Measurements from ENCODE around the gene UBR7. TPM values are rescaled to one million over a fixed set of nuclear protein-coding genes. Genes with fewer than 3 reads are reported as not detected.

Gene UBR7
- total RNA-seq, 1 experiment from 2014 or later = 19.9 TPM

- H3K36me3 ChIP-seq (ENCODE audit: control insufficient read depth, insufficient read depth, low read length) = peaks cover 5% of the 10 kb centered on the region
- no peaks in the 10 kb centered on the region for H3K9me3 ChIP-seq (ENCODE audit: control insufficient read depth, insufficient read depth, low read depth, low read length)
- intact Hi-C loops (cut with micrococcal nuclease; ENCODE audit: unreplicated experiment) (no loop called here), in situ Hi-C loops (cut with HindIII; ENCODE audit: low pct_unique_long_range_greater_than_20kb, low sequenced_read_pairs) (no loop called here)
- DNase-seq (ENCODE audit: low read depth, low spot score) = no peak
- BruUV-seq (replicated peaks) = no TSS peak
- CTCF ChIA-PET = no interaction called here
- H3K4me3 ChIP-seq (ENCODE audit: low read depth in 2 of 2, low read length in 2 of 2) = no peak overlapping the region
- H3K4me1 ChIP-seq (ENCODE audit: control insufficient read depth, insufficient read depth, low read length) = no peaks in the 10 kb centered on the region
- no peak overlapping the region for H3K27ac ChIP-seq (ENCODE audit: low read length)
- H3K27me3 ChIP-seq (ENCODE audit: control insufficient read depth, insufficient read depth, low read length) = no peaks in the 10 kb centered on the region
- no peak for TF ChIP-seq SIN3A (IDR thresholded peaks at IDR 0.05; ENCODE audit: borderline replicate concordance, insufficient read depth, low read depth, low read length)
- TF ChIP-seq, protein P1, sequence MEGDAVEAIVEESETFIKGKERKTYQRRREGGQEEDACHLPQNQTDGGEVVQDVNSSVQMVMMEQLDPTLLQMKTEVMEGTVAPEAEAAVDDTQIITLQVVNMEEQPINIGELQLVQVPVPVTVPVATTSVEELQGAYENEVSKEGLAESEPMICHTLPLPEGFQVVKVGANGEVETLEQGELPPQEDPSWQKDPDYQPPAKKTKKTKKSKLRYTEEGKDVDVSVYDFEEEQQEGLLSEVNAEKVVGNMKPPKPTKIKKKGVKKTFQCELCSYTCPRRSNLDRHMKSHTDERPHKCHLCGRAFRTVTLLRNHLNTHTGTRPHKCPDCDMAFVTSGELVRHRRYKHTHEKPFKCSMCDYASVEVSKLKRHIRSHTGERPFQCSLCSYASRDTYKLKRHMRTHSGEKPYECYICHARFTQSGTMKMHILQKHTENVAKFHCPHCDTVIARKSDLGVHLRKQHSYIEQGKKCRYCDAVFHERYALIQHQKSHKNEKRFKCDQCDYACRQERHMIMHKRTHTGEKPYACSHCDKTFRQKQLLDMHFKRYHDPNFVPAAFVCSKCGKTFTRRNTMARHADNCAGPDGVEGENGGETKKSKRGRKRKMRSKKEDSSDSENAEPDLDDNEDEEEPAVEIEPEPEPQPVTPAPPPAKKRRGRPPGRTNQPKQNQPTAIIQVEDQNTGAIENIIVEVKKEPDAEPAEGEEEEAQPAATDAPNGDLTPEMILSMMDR (IDR thresholded peaks at IDR 0.05) = no peak
- TF ChIP-seq, protein P2, sequence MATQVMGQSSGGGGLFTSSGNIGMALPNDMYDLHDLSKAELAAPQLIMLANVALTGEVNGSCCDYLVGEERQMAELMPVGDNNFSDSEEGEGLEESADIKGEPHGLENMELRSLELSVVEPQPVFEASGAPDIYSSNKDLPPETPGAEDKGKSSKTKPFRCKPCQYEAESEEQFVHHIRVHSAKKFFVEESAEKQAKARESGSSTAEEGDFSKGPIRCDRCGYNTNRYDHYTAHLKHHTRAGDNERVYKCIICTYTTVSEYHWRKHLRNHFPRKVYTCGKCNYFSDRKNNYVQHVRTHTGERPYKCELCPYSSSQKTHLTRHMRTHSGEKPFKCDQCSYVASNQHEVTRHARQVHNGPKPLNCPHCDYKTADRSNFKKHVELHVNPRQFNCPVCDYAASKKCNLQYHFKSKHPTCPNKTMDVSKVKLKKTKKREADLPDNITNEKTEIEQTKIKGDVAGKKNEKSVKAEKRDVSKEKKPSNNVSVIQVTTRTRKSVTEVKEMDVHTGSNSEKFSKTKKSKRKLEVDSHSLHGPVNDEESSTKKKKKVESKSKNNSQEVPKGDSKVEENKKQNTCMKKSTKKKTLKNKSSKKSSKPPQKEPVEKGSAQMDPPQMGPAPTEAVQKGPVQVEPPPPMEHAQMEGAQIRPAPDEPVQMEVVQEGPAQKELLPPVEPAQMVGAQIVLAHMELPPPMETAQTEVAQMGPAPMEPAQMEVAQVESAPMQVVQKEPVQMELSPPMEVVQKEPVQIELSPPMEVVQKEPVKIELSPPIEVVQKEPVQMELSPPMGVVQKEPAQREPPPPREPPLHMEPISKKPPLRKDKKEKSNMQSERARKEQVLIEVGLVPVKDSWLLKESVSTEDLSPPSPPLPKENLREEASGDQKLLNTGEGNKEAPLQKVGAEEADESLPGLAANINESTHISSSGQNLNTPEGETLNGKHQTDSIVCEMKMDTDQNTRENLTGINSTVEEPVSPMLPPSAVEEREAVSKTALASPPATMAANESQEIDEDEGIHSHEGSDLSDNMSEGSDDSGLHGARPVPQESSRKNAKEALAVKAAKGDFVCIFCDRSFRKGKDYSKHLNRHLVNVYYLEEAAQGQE (IDR thresholded peaks at IDR 0.05; ENCODE audit: insufficient read depth in 1 of 2, low read depth in 2 of 2, low read length in 1 of 2) = no peak
- no peak for TF ChIP-seq POLR2AphosphoS5 (IDR thresholded peaks at IDR 0.05; ENCODE audit: low read depth, low read length)
- TF ChIP-seq TCF7L2 (IDR thresholded peaks at IDR 0.05; ENCODE audit: low read depth, low read length) = no peak
- no peak for ATAC-seq
- POLR2A ChIA-PET = no interaction called here
Observed at GRCh38 chr14:93220509-93220908, 13.5 kb downstream of the UBR7 start.

GRCh38 chr14:93223565-93223964 is 16.5 kb downstream of the UBR7 start:
- intact Hi-C loops (cut with micrococcal nuclease; ENCODE audit: unreplicated experiment) = no loop called here
- DNase-seq (ENCODE audit: low read depth, low spot score) (no peak), ATAC-seq (no peak)
- H3K9me3 ChIP-seq (ENCODE audit: control insufficient read depth, insufficient read depth, low read depth, low read length) = no peaks in the 10 kb centered on the region
- POLR2A ChIA-PET = no interaction called here
- CTCF ChIA-PET = interaction anchor here (1.2 kb wide), 1 partner anchor 16 kb away, joined by 8 read pairs; no protein-coding TSS in a partner anchor
- H3K36me3 ChIP-seq (ENCODE audit: control insufficient read depth, insufficient read depth, low read length) = peaks cover 5% of the 10 kb centered on the region; the same call in 1 of the 2 replicates
- no peak overlapping the region for H3K4me3 ChIP-seq (ENCODE audit: low read depth in 2 of 2, low read length in 2 of 2)
- BruUV-seq (replicated peaks) = no TSS peak
- H3K27me3 ChIP-seq (ENCODE audit: control insufficient read depth, insufficient read depth, low read length) = no peaks in the 10 kb centered on the region
- H3K27ac ChIP-seq (ENCODE audit: low read length) = no peak overlapping the region
- H3K4me1 ChIP-seq (ENCODE audit: control insufficient read depth, insufficient read depth, low read length) = no peaks in the 10 kb centered on the region
- in situ Hi-C loops (cut with HindIII; ENCODE audit: low pct_unique_long_range_greater_than_20kb, low sequenced_read_pairs) = no loop called here
- TF ChIP-seq, protein P1 (IDR thresholded peaks at IDR 0.05) = no peak
- TF ChIP-seq, protein P2 (IDR thresholded peaks at IDR 0.05; ENCODE audit: insufficient read depth in 1 of 2, low read depth in 2 of 2, low read length in 1 of 2) = no peak
- no peak for TF ChIP-seq TCF7L2 (IDR thresholded peaks at IDR 0.05; ENCODE audit: low read depth, low read length)
